PC-9 (cell line): ENCODE measurements around the gene USP11. TPM values are rescaled to one million over a fixed set of nuclear protein-coding genes. Genes with fewer than 3 reads are reported as not detected.

Experiments used
- BruUV-seq: library from RNA; stranded (reverse); fragments of 400-500 nt; replicated peaks from 2 replicates; lab custom pipeline; 2021; lab: Mats Ljungman, UMichigan
- CTCF ChIA-PET: fragments of 300-600 bp; sonication (Branson Sonifier 250); formaldehyde crosslinking; loops from one replicate; lab custom pipeline; 2022; ENCODE audit warnings: antibody characterized with exemption; lab: Charles Lee
- POLR2A ChIA-PET: fragments of 300-600 bp; sonication (Branson Sonifier 250); formaldehyde crosslinking; loops from one replicate; lab custom pipeline; 2022; ENCODE audit warnings: antibody characterized with exemption; ENCODE audit not compliant: unreplicated experiment; lab: Charles Lee
- DNase-seq, 2 experiments: peaks; one replicate each; pipeline versions ENCODE4 v3.0.0 to v3.0.0-alpha.2; 2015 to 2022; ENCODE audit warnings: mixed read lengths in 1 of 2
- H2AFZ ChIP-seq: fragments of 200-600 bp; sonication (generic); 2 replicates; pipeline ENCODE4 v1.8.1; 2017; ENCODE audit warnings: antibody characterized with exemption
- H3F3A ChIP-seq: fragments of 200-600 bp; sonication (generic); 2 replicates; pipeline ENCODE4 v1.8.1; 2017; ENCODE audit warnings: antibody characterized with exemption, mild to moderate bottlenecking, low read depth; ENCODE audit not compliant: insufficient read depth
- H3K27ac ChIP-seq: fragments of 200-600 bp; sonication (generic); 2 replicates; pipeline ENCODE4 v1.6.1; 2016; ENCODE audit warnings: mixed run types
- H3K27me3 ChIP-seq: fragments of 200-600 bp; sonication (generic); 2 replicates; pipeline ENCODE4 v1.6.1; 2016; ENCODE audit warnings: low read depth, mixed run types; ENCODE audit not compliant: insufficient read depth
- H3K36me3 ChIP-seq: fragments of 200-600 bp; sonication (generic); 2 replicates; pipeline ENCODE4 v1.6.1; 2016; ENCODE audit warnings: low read depth, mixed run types
- H3K4me1 ChIP-seq: fragments of 200-600 bp; sonication (generic); replicated peaks from 2 replicates; pipeline ENCODE4 v1.6.1; 2016; ENCODE audit warnings: mixed run types; ENCODE audit not compliant: insufficient read depth
- H3K4me2 ChIP-seq: fragments of 200-600 bp; sonication (generic); 2 replicates; pipeline ENCODE4 v1.6.1; 2017; ENCODE audit warnings: mixed run types
- H3K4me3 ChIP-seq: fragments of 200-600 bp; sonication (generic); 2 replicates; pipeline ENCODE4 v1.6.1; 2016; ENCODE audit warnings: mixed run types
- H3K79me2 ChIP-seq: fragments of 200-600 bp; sonication (generic); 2 replicates; pipeline ENCODE4 v1.6.1; 2017; ENCODE audit warnings: low read depth, mixed run types
- H3K9me2 ChIP-seq: fragments of 200-600 bp; sonication (generic); 2 replicates; pipeline ENCODE4 v1.8.1; 2017; ENCODE audit warnings: mild to moderate bottlenecking; ENCODE audit not compliant: insufficient read depth
- H3K9me3 ChIP-seq: fragments of 200-600 bp; sonication (generic); 2 replicates; pipeline ENCODE4 v1.8.1; 2016; ENCODE audit warnings: low read depth; ENCODE audit not compliant: insufficient read depth
- H4K20me1 ChIP-seq: fragments of 200-600 bp; sonication (generic); 2 replicates; pipeline ENCODE4 v1.8.1; 2017; ENCODE audit not compliant: insufficient read depth
- CTCF ChIP-seq: fragments of 200-600 bp; sonication (generic); conservative IDR thresholded peaks from 2 replicates; pipeline ENCODE4 v1.6.1; 2017; ENCODE audit warnings: mixed run types, antibody characterized with exemption, mild to moderate bottlenecking, moderate library complexity
- EZH2 ChIP-seq: fragments of 200-600 bp; sonication (generic); IDR thresholded peaks from 2 replicates; pipeline ENCODE4 v1.8.0; 2017; ENCODE audit warnings: antibody characterized with exemption, low read depth
- intact Hi-C: fragments of 100-400 bp; cut with micrococcal nuclease; formaldehyde crosslinking; loops from one replicate; pipeline ENCODE4 v1.10.0; 2022; ENCODE audit not compliant: unreplicated experiment
- total RNA-seq: library from RNA; stranded (reverse); gene quantifications from 2 replicates; pipeline ENCODE4 v1.2.3, GENCODE V29; 2021

USP11 gene
- total RNA-seq, 1 experiment from 2014 or later: 25.3 TPM

GRCh38 chrX:47190445-47191269 is 42.2 kb upstream of the USP11 start:
- Histone ChIP-seq H3K9me2 (no peaks in the 10 kb centered on the region), H3K27ac (no peak overlapping the region), H2AFZ (peak overlapping the region; percentile 76; the same call in 1 of the 2 replicates), H3F3A (peaks cover 3% of the 10 kb centered on the region; the same call in 1 of the 2 replicates), H3K36me3 (no peaks in the 10 kb centered on the region), H3K27me3 (no peaks in the 10 kb centered on the region), H3K4me1 (no peaks in the 10 kb centered on the region), H3K9me3 (no peaks in the 10 kb centered on the region), H3K4me3 (peak overlapping the region; percentile 59), H3K79me2 (peaks cover 19% of the 10 kb centered on the region), H3K4me2 (peak overlapping the region; percentile 69), H4K20me1 (no peaks in the 10 kb centered on the region)
- BruUV-seq: no TSS peak
- no peak for TF ChIP-seq EZH2
- TF ChIP-seq CTCF: no peak
- POLR2A ChIA-PET: interaction anchor here (0.6 kb wide), 1 partner anchor 231 kb away, joined by 4 read pairs; no protein-coding TSS in a partner anchor
- CTCF ChIA-PET: no interaction called here
- peak; percentile 67 to 69 for DNase-seq
- intact Hi-C loops: loop anchor here (5.0 to 10.0 kb wide), 3 partner anchors 172 to 464 kb away; partner anchors contain the start of genes ELK1 and UXT

GRCh38 chrX:47191331-47191730 is 41.5 kb upstream of the USP11 start:
- DNase-seq: peak in 1 of 2 experiments; percentile 11
- ChIA-PET CTCF (no interaction called here), POLR2A (interaction anchor here (0.6 kb wide), 1 partner anchor 231 kb away, joined by 4 read pairs; no protein-coding TSS in a partner anchor)
- no peak for TF ChIP-seq EZH2
- no peak for TF ChIP-seq CTCF
- Histone ChIP-seq H3K36me3 (no peaks in the 10 kb centered on the region), H3K4me3 (peak overlapping the region; percentile 59), H3K79me2 (peaks cover 26% of the 10 kb centered on the region), H3K9me2 (no peaks in the 10 kb centered on the region), H2AFZ (peak overlapping the region; percentile 76; the same call in 1 of the 2 replicates), H3K4me2 (peak overlapping the region; percentile 69), H3K9me3 (no peaks in the 10 kb centered on the region), H3K27ac (no peak overlapping the region), H4K20me1 (no peaks in the 10 kb centered on the region), H3F3A (peaks cover 3% of the 10 kb centered on the region; the same call in 1 of the 2 replicates), H3K27me3 (no peaks in the 10 kb centered on the region), H3K4me1 (no peaks in the 10 kb centered on the region)
- no TSS peak for BruUV-seq
- intact Hi-C loops: loop anchor here (5.0 to 10.0 kb wide), 3 partner anchors 171 to 463 kb away; partner anchors contain the start of genes ELK1 and UXT

GRCh38 chrX:47191806-47192401 is 40.9 kb upstream of the USP11 start:
- DNase-seq: no peak
- H3K36me3 ChIP-seq: no peaks in the 10 kb centered on the region
- H3K4me3 ChIP-seq: peak overlapping the region; percentile 59; the same call in 1 of the 2 replicates
- no TSS peak for BruUV-seq
- H3K27ac ChIP-seq: no peak overlapping the region
- no peaks in the 10 kb centered on the region for H3K9me2 ChIP-seq
- POLR2A ChIA-PET: no interaction called here
- H3F3A ChIP-seq: peaks cover 3% of the 10 kb centered on the region; the same call in 1 of the 2 replicates
- H3K4me1 ChIP-seq: no peaks in the 10 kb centered on the region
- intact Hi-C loops: loop anchor here (5.0 to 10.0 kb wide), 3 partner anchors 170 to 463 kb away; partner anchors contain the start of genes ELK1 and UXT
- H4K20me1 ChIP-seq: no peaks in the 10 kb centered on the region
- H3K79me2 ChIP-seq: peaks cover 31% of the 10 kb centered on the region
- no peaks in the 10 kb centered on the region for H3K9me3 ChIP-seq
- peak overlapping the region; percentile 69 for H3K4me2 ChIP-seq
- H3K27me3 ChIP-seq: no peaks in the 10 kb centered on the region
- TF ChIP-seq CTCF (no peak), EZH2 (no peak)
- no peak overlapping the region for H2AFZ ChIP-seq
- CTCF ChIA-PET: interaction anchor here (0.5 kb wide), 1 partner anchor 333 kb away, joined by 3 read pairs; no protein-coding TSS in a partner anchor
